ELR (cell line): ENCODE results near the gene HOGA1.
"Not testable (repeated sequence)": the region's sequence is repeated elsewhere in the genome, so short reads cannot be mapped to it uniquely, and the experiment has no call there.

ENCODE experiments used
- DNase-seq: peaks from one replicate; pipeline ENCODE4 v3.0.0-alpha.2; 2015; ENCODE audit warnings: low read depth

HOGA1 gene

DNA sequence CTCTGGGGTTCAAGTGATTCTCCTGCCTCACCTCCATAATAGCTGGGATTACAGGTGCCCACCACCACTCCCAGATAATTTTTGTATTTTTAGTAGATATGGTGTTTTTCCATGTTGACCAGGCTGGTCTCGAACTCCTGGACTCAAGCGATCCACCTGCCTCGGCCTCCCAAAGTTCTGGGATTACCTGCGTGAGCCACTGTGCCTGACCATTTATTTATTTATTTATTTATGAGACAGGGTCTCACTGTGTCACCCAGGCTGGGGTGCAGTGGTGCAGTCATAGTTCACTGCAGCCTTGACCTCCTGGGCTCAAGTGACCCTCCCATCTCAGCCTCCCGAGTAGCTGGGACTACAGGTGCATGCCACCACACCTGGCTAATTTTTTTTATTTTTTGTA, 29.9 kb upstream of the HOGA1 start:
- DNase-seq, result not testable (repeated sequence)

DNA sequence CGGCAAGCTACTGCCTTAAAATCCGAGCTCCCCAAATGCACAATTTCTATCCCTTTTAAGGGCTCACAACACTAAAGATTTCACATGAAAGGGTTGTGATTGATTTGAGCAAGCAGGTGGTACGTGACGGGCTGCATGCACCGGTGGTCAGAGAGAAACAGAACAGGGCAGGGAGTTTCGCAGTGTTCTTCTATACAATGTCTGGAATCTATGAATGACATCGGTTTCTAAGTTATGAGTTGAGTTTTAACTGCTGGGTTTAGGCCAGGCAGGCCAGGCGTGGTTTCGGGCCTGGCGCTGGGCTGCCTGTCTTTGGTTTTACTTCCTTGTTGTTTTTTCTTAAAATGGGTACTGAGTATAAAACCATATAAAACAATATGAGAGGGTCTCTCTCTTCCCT, 28.6 kb upstream of the HOGA1 start:
- not testable (repeated sequence) for DNase-seq

DNA sequence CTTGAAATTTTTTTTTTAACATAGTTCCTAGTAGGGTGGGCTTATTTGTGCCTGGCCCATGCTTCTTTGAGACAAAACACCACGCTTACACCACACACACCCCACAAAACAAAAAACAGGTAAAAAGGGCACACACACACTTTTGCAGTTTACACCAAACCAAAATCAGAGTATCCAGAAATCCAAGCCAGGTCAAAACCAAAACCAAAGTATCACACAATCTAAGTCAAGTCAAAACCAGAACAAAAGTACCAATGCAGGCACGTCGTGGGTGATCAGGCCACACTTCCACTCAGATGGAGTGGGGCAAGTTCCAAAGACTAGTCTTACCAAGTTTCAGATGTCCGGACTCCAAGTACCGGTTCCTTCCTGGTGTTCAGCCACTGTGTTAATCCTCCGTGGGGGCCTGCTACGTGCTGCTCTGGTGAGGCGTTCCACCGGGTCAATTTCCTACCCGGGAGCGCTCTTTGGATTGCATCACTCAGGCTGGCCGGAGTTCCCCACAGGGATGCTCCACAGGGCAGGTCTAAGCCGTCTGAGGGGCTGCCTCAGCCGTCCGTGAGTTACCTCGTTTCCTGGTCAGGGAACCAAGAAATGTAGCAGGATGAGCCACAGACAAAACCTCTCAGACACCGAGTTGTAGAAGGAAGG, 23.3 kb upstream of the HOGA1 start:
- DNase-seq, result not testable (repeated sequence)

DNA sequence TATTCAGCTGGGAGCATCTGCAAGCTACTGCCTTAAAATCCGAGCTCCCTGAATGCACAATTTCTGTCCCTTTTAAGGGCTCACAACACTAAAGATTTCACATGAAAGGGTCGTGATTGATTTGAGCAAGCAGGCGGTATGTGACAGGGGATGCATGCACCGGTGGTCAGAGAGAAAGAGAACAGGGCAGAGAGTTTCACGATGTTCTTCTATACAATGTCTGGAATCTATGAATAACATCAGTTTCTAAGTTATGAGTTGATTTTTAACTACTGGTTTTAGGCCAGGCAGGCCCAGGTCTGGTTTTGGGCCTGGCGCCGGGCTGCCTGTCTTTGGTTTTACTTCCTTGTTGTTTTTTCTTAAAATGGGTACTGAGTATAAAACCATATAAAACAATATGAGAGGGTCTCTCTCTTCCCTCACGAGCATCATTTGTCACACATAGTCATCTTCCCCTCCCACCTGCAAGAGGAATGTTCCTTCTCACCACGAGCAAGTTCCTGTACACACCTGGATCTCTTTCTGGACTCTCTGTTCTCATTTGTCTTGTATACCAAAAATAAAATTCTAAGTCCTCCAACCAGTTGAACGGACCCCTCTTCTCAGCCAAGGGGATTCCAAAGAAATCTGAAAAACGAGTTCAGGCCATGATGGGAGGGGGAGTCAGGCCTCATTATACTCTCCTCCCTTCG, 22.7 kb upstream of the HOGA1 start:
- DNase-seq, result not testable (repeated sequence)

DNA sequence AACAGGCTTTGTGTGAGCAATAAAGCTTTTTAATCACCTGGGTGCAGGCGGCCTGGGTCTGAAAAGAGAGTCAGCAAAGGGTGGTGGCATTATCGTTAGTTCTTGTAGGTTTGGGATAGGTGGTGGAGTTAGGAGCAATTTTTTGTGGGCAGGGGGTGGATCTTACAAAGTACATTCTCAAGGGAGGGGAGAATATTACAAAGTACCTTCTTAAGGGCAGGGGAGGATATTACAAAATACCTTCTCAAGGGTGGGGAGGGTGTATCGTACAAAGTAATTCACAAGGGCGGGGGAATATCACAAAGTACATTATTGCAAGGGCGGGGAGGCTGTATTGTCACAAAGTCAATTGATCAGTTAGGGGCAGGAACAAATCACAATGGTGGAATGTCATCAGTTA, 21.9 kb upstream of the HOGA1 start:
- DNase-seq, result not testable (repeated sequence)

DNA sequence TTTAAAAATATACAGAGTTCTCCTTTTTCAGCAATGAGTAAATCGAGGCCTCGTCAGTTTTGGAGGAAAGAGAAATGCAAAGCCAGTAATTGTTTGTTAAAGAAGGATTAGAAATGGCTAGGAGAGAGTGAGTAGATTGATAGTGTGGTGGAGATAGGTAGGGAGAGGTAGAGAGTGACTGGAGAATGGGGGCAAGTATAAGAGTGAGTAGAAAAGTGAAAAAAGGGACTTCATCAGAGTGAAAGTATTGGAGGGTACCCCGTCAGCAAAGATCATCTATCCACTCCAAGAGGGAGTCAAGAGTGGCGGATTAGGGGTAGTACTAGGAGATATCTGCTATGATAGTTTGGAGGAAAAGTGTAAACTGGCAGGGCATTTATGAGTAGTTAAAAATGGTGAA, 20.9 kb upstream of the HOGA1 start:
- no peak for DNase-seq

DNA sequence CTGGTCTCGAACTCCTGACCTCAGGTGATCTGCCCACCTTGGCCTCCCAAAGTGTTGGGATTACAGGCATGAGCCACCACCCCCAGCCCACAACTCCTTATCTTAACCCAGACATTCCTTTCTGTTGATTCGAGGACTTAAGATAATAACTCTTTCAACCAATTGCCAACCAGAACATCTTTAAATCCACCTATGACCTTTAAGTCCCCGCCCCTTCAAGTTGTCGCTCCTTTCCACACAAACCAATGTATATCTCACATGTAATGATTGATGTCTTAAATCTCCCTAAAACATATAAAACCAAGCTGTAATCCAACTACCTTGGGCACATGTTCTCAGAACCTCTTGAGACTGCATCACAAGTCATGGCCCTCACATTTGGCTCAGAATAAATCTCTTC, 19.4 kb upstream of the HOGA1 start:
- DNase-seq, result no peak

DNA sequence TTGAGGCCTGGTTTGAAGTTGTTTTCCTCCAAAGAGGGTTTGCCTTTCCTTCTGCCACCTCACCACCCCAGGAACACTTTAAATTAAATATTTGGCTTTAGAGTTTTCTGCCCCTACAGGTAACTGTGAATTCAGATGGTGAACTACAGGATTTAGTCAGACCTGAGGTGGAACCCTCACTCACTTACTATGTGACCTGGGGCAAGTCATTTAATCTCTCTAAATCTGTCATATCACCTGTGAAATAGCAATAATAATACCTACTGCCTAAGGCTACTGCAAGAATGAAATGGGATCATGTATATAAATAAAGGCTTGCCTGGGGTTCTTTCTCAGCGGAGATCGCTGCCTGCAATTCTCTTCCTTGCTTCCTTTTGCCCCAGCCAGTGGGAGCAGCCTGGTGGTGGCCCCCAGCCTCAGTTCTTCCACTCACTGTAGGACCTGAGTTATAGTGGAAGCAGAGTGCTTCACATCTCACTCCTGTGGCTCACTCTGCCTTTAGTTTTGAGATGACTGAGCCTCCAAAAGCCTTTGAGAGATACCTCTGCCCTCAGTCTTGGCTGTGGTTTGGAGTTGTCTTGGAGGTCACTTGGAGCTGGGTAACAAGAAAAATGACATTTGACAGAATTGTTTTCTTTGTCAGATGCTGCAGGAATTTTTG, 17.7 kb upstream of the HOGA1 start:
- no peak for DNase-seq

DNA sequence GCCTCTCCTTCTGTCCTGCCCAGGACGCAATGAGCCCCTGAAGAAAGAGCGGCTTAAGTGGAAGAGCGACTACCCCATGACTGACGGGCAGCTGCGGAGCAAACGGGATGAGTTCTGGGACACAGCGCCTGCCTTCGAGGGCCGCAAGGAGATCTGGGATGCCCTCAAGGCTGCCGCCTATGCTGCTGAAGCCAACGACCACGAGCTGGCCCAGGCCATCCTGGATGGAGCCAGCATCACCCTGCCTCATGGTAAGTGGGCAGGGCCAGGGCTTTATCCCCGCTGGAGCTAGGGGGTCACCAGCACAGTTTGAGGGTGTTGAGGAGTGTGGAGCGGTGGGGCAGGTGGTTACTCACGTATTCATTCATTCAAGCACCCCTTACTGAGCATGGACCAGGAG, 16.3 kb upstream of the HOGA1 start:
- no peak for DNase-seq

DNA sequence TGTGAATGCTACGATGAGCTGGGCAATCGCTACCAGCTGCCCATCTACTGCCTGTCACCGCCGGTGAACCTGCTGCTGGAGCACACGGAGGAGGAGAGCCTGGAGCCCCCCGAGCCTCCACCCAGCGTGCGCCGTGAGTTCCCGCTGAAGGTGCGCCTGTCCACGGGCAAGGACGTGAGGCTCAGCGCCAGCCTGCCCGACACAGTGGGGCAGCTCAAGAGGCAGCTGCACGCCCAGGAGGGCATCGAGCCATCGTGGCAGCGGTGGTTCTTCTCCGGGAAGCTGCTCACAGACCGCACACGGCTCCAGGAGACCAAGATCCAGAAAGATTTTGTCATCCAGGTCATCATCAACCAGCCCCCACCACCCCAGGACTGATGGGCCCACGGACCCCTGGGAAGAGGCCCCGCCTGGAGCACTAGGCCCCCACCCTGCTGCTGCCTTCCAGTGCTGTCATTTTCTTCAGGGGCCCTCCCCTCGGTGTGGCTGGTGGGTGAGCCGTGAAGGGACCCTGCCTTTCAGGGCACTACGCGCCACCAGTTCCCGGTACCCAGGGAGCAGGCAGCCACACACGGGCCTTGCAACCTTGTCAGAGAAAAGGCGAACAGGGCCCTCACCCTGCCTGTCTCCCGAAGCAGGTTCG, 13.9 kb upstream of the HOGA1 start:
- no peak for DNase-seq

DNA sequence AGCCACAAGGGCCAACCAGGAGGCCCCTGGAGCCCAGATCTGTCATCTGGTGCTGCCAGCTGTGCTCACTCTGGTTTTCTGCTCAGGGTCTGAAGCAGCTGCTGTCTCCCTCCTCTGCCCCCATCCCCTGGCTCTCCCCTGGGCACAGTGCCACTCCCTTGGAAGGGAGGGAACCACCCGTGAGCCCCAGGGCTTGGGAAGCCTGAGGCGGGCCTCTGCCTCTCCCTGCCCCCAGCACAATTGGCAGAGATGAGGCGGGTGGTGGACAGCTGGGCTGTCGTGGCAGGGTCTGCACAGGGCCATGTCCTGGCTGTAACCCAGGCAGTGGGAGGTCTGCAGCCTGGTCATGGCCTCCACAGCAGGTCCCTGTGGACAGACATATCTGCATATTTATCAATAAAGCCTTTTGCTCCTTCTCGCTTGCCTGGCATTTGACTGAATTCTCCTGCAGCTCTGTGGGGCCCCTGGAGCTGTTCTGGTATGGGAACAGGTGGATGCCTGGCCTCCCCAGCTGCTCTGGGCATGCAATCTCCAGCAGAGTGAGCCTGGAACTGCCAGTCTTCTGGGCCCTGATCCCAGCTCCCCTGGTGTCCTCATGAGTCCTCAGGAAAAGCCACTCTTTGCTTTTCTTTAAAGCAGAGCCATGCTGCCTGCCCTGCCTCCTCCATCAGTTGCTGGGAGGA, 13.3 kb upstream of the HOGA1 start:
- DNase-seq, result no peak

DNA sequence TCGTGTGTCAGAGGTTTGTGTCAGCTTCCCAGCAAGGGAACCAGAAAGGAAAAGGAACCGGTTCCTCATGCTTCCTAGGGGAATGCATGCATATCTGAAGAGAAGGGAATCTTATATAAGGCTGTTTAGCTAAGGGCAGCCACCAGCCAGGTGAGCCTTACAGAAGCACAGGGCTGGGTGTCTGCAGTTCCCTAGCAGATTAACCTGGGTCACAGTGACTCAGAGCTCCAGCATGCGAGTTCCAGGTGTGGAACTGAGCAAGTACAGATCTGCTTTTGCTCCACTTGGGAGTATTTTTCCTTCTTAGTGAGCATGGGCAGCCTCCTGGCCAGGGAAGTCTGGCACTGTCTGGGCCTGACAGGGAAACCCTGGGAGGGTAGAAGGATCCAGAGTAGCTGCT, 12.6 kb upstream of the HOGA1 start:
- no peak for DNase-seq

DNA sequence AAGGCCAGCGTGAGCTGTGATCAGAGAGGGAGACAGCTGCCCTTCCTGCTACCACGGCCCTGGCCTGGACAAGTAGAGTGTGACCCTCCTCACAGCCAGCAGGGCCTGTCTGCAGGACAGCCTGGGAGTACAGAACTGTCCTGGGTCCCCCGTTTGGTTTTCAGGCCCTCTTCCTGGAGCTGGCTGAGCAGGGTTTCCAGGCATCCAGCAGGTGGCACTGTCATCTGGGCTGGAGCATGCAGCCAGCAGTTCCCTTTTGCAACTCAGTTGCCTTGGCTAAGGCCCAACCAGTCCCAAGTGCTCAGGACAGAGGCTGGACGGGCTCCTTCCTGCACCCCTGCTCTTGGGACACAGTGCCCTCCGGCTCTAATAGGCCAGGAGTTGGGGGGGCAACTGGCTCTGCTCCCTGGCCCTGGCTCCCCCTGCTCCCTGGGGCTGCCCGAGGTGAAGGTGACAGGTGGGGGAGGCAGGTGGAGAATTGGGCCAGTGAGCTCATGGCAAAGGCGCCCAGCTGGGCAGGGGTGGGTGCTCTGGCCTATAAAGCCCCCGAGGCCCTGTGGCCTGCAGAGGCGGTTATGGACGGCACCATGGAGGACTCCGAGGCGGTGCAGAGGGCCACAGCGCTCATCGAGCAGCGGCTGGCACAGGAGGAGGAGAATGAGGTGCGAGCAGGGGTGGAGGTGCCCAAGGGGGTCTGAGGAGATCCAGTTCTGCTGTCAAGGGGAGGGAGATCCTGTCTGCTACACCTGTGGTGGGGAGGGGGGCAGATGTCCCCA, 11.8 kb upstream of the HOGA1 start, which contains the start of gene ANKRD2:
TSS of gene ANKRD2 (plus strand) at position 566 of the 776 bp plus-strand sequence. CDS start at position 576, 10 bp downstream.
- DNase-seq, result peak; percentile 83

DNA sequence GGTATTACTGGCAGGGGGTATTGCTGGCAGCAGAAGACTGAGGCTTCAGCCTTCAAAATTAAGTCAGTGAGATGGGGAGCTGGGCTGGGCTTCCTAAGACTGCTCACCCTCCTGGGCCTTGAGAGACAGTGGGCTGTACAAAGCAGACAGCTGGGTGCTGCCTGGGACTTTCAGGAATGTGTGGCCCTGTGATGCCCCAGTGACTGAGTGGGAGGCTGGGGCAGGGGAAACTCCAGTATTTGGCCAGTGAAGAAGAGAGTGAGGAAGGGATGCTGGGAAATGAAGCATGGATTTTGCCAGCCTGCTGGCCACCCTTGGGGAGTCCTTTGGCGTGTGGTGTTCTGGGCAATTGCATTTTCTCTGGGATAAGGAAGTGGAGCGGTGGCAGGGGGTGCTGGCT, 11.2 kb upstream of the HOGA1 start:
- no peak for DNase-seq

DNA sequence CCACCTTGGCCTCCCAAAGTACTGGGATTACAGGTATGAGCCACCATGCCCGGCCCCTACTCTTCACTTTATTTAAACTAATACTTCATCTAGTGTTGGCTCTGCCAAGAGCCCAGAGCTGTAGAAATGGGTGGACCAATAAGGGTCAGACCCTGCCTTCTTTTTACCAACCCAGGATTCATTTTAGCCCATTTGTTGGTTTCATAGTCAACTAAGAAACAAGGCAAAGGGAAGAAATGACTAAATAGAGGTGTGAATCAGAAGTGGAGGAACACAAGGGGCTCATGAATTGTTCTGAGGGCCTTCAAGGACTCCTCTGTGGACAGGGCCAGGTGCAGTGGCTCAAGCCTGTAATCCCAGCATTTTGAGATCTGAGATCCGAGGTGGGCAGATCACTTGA, 10.5 kb upstream of the HOGA1 start:
- DNase-seq, result no peak

DNA sequence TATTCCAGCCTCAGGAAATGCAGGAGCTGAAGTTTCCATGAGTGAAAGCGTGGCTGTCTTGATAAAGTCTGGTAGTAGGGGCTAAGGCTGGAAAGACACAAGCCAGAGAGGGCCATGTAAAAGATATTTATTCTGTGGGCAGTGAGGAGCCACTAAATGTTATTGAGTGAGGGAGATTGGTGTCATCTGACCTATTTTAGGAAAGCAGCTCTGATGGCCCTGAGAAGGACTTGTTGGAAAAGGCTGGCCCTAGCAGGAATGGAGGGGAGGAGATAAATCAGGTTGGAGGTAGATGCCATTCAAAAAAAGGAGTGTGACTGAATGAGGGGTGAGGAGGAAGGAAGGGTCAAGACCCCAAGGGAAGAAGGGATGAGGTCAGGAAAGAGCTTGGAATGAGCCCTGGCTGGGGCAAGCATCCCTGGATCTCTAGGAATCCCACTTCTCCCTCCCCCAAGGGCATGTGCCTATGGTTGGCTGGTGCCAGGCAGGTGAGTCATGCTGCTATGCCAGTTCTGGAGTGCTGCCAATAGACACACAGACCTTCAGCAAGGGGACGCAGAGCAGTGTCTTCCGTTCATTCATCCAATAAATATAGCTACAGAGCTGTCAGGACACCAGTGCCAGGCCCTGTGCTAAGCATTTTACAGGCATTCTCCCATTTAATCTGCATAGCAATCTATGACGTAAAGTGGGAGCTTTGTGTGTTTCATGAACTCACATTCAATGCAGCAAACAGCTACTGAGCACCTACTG, 9.6 kb upstream of the HOGA1 start:
- peak; percentile 84 for DNase-seq

DNA sequence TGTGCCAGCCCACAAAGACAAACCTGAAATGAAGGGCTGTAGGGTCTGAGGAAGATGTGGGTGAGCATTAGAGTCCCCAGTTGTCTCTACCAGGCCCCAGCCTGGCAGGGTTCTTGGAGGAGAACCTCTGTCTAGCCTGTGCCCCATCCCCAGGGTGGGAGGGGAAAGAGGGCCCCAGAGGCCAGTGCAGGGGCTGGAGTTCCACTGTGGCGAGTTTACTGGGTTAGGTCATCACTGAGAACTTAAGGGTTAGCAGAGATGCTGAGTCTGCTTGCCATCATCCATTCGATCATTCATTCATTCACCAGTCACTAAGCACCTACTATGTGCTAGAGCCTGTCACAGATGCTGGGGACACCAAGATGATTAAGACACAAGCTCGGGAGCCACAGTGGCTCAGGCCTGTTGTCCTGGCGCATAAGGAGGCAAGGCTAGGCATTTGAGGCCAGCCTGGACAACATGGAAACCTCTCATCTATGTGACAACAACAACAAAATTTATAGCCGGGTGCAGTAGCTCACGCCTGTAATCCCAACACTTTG, 9.0 kb upstream of the HOGA1 start:
- peak; percentile 44 for DNase-seq

DNA sequence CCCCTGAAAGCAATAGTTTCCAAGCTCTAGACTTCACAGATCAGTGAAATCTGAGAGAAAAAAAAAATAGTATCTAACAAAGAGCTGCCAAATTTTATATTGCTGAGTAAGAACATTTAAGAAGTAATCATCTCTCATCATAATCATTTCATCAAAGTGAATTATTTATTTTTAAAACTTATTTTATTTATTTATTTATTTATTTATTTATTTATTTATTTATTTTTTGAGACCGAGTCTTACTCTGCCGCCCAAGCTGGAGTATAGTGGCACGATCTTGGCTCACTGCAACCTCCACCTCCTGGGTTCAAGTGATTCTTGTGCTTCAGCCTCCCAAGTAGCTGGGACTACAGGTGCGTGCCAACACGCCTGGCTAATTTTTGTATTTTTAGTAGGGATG, 7.7 kb upstream of the HOGA1 start:
- DNase-seq, result not testable (repeated sequence)

DNA sequence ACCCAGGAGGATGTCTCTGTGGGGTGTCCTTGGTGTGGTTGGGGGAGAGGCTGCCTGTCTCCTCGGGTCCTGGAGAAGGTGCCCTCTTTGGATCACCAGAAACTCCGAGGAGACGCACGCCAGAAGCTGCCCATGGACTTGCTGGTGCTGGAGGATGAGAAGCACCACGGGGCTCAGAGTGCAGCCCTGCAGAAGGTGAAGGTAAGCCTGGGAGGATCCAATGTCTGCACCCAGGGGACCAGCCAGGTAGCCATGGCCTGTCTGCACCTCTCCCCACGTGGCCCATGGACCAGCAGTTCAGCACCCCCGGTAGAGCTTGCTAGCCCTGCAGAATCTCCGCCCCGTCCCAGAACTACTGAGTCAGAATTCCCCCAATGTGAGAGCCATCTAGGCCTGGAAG, 6.5 kb upstream of the HOGA1 start:
- no peak for DNase-seq

DNA sequence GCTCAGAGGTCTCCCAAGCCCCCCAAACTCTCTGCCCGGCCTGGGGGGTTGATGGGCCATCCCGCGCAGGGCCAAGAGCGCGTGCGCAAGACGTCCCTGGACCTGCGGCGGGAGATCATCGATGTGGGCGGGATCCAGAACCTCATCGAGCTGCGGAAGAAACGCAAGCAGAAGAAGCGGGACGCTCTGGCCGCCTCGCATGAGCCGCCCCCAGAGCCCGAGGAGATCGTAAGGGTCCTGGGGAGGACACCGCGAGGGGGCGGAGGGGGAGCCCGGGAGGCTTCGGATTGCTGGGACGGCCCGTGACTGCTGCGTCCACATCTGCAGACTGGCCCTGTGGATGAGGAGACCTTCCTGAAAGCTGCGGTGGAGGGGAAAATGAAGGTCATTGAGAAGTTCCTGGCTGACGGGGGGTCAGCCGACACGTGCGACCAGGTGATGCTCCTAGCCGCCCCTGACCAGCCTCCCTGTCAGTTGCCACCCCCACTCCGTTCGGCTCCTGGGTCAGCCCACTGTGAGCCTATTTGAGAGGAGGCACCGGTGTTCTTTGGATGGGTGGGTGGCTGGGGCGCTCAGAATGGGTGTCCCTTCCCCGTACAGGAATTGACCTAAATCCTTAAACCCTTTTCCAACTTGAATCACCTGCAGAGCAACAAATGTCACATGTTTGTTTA, 5.9 kb upstream of the HOGA1 start:
- DNase-seq, result peak; percentile 44
